SIG-M5 treated with dmso at 0.1 percent for 504 hours (cell line): ENCODE results near the gene MYH14.
"Not testable (repeated sequence)": the region's sequence is repeated elsewhere in the genome, so short reads cannot be mapped to it uniquely, and the experiment has no call there.

Experiments
- DNase-seq: peaks from one replicate; lab custom pipeline; 2025; ENCODE audit not compliant: unreplicated experiment; lab: John Stamatoyannopoulos, UW

Gene MYH14

DNA sequence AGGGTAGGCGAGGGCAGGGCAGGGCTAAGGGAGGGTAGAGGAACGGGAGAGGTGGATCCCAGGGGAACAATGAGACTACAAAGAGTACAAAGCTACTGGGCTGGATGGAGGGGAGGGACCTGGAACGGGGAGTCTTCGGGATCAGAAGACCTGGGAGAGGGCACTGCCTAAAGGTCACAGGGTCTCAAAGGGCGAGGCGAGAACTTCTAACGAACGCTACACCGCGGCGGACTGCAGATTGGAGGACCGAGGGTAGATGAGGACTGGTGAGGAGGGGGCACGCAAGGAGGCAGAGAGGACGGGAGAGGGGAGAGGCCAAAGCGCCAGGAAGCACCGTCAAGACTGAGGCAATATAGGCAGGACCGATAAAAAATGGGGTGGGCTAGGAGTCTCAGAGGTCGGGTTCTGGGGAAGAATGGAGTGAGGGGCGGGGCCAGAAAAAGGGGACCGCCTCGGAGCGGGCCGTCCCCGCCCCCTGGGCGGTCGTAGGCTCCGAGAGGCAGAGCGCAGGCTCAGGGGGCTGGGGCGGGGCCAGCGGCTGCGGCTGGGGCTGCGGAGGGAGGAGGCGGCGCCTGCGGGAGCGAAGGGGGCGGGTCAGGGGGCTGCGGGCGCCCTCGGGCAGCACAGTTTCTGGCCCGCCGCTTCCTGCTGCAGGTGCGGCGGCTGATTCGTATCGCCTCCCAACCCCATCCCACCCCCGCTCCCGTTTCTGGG, 127.1 kb downstream of the MYH14 start:
- DNase-seq = peak; percentile 79

GRCh38 chr19:50331221-50331993, 128.0 kb downstream of the MYH14 start:
- DNase-seq = no peak

DNA sequence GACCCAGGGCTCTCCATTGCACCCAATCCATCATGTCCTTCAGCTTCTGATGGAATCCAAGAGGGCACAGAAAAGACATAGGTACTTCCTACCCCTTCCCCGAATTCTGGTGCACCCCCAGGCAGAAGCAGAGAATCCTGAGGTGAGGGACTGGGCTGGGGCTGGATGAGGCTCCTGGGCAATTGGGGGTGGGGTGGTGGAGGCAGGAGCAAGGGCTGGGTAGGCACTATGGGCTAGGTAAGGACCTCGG, 128.5 kb downstream of the MYH14 start:
- no peak for DNase-seq

- DNase-seq = peak; percentile 36
Measured at GRCh38 chr19:50332244-50333038, 129.0 kb downstream of the MYH14 start.

DNA sequence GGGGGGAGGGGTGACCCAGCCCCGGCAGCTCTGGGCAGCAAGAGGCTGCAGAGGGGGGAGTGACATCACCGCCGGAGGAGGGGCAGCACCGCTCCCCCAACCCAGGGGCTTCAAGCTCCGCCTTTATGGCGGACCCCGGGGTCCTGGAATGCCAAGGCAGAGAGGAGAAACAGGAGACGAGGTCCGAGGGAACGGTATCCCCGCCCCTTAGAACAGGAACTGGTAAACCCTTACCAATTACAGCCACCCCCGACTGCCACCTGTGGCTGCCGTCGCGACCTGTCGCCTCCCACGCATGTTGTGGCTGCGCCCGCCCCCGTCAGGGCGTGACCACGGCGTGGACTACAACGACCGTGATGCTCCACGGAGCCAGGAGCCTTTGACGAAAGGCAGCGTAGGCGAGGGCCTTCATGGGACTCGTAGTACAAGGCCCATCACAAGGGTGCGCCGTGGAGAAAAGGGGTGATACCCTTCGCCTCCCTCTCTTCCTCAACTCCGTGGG, 129.9 kb downstream of the MYH14 start:
- peak; percentile 66 for DNase-seq

GRCh38 chr19:50333737-50334617, 130.6 kb downstream of the MYH14 start:
- peak; percentile 46 for DNase-seq

- no peak for DNase-seq
Measured at GRCh38 chr19:50334741-50335421, 131.5 kb downstream of the MYH14 start.

DNA sequence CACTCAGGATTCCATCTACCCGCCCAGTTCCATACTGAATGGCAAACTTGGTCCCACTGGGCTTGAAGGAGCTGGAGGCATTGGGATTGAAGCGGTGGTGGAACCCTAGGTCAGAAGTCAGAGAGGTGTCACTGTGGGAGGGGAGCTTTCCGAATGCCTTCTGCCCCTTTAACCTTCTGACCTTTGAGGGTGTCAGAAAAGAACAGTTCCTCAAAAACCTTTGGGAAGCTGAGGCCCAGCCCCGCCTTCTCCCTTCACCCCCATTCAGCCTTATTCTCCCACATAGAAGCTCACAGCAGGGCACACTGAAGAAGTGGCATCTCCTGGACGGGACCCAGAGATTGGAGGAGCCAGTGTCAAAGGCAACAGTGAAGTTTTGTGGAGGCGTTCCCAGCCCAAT, 133.6 kb downstream of the MYH14 start:
- DNase-seq = not testable (repeated sequence)

- DNase-seq = no peak
Measured at GRCh38 chr19:50340331-50340730, 136.9 kb downstream of the MYH14 start.

DNA sequence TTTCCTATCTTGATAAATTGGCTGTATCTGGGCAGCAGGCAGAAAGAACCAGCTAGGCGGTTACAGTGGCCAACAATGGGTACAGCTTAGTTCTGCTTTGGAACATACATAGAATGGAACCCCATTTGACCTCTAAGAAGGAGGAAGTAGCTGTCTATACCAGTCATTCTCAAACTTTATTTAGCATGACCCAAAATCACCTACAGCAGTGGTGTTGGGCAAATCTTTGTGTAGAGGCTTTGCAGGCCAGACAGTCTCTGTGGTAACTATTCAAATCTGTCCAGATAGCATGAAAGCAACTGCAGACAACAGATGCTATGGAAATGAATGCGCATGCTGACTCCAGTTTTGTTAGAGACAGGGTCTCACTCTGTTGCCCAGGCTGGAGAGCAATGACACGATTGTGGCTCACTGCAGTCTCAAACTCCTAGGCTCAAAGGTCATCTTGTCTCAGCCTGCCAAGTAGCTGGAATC, 137.7 kb downstream of the MYH14 start:
- DNase-seq = peak; percentile 95

DNA sequence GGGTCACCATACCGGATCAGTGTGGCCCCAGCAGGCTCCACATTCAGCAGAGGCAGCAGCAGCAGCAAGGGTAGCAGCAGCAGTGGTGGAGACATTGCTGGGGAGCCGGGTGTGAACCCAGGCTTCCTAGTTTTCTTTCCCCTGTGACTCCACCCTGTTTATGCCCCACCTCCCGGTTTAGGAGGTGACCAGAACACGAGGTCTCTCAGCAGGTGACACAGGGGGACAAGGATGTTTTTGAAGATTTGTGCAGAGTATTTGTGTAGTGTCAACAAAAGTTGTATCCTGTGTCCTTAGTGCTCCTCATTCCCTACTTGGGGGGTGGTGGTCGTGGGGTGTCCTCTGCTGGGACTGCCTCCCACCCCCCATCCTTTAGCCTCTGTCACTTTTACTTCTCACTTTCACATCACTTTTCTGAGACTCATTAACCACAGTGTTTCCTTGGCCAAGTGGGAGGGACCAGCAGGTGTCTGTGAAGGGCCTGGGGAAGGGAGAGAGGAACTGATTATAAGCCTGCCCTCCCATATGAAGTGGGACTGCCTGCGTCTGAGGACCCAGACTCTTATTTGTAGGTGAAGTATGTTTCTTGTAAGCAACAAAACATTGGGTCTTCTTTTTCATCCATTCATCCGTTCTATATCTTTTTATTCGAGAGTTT, 141.4 kb downstream of the MYH14 start:
- DNase-seq = peak; percentile 88

GRCh38 chr19:50347089-50347581, 143.7 kb downstream of the MYH14 start:
- peak; percentile 44 for DNase-seq

DNA sequence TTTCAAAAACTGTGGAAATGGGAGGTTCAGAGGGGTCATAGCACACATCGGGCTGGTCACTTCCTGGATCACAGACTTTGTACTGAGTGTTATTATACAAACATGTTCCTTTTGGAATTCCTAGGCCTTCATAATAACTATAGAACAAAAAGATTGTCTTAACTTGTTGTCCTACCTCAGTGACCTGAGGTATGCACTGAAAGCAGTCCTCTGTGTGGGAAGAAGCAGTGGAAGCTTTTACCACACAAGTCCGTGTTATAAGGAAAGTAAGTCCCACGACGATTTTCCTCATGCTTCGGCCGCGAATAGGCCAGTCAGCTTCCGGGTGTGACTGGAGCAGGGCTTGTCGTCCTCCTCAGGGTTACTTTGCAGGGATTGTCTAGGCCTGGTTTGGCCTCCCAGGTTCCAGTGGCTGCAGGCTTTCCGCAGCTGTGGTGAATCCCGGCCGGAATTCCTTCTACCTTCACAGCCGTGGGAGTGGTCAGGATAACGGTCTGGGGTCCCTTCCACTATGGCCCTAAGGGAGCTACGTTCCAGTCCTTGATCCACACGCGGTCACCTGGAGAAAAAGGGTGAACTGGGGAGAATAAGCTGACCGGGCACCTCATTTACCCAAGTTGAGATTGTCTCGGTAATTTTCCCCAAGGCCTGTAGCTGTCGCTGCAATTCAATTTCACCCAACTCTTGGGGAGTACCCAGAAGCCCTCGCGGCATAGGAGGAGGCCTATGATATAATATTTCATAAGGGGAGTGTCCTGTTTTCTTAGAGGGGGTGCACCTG, 146.0 kb downstream of the MYH14 start:
- no peak for DNase-seq

- DNase-seq = no peak
Measured at GRCh38 chr19:50352242-50352641, 148.8 kb downstream of the MYH14 start.

GRCh38 chr19:50353487-50353880, 150.1 kb downstream of the MYH14 start:
- not testable (repeated sequence) for DNase-seq

GRCh38 chr19:50356691-50357177, 153.3 kb downstream of the MYH14 start:
- no peak for DNase-seq

DNA sequence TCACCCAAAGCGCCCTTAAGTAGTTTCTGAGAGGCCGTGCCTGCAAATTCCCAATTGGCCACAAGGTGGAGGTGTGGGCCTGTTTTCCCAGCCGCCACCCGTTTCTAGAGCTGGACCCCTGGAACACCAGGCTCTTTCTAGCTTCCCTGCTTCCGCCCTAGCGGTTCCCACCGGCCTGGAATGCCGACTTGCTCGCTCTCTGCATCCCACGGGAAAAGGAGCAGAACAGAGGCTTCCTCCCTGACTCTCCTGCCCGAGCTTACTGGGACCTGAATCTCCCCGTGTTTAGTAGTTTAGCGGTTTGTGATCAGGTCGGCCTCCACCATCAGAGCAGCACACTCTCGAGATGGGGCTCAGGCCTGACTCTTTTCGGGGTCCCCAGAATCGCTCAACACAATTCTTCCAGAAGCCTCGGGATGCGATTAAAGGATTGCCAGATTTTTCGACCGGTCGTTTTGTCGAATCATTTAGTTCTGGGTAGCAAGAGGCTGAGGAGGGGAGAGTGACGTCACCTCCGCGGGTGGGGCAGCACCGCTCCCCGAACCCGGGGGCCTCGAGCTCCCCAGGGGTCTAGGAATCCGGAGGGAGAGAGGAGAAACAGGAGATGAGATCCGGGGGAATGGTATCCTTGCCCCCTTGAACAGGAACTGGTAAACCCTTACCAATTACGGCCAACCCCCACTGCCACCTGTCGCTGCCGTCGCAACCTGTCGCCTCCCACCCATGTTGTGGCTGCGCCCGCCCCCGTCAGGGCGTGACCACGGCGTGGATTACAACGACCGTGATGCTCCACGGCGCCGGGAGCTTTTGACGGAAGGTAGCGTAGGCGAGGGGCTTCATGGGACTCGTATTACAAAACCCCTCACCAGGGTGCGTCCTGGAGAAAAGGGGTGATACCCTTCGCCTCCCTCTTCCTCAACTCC, 154.0 kb downstream of the MYH14 start:
- peak; percentile 78 for DNase-seq
